Measurements from ENCODE around the gene MCTP2. TPM values are rescaled to one million over a fixed set of nuclear protein-coding genes. Genes with fewer than 3 reads are reported as not detected.

The MCTP2 gene
- total RNA-seq, 1 donor from 2014 or later, result 14.2 TPM

GRCh38 chr15:94398001-94398400 lies 166.6 kb downstream of the MCTP2 start:
- no peak for DNase-seq

DNA sequence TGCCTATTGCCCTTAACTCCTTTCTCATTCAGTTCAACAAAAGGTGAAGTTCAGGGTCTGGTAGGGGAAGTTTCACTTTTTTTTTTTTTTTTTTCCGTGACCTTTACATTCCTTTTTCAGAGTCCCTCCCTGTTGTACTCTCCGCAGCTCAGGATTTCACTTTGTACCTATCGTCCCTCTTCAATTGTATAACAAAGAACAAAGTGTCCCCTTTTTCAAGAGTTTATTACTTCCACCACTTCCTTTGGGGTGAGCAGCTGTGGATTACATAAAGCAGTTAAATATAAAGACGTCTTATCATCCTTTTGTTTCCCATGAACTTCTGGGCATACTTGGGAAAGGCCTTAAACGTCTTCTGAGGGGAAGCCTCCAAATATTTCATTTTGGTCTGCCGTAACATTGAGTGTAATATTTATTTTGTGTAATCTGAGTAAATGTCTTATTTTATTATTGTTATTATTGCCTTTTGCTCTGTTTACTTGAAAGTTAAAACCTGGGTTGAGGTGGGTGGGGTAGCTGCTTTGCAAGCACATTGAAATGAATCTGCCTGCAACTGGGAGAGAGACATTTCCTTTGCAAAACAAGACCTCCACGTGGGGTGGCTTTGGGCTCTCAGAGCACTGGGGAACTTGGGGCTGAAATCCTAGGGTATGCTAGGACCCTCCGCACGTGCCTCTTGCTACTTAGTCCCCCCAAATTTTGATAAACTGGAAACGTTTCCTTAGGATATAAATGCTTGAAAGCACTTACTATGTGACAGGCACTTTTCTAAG lies 169.4 kb downstream of the MCTP2 start:
- DNase-seq, result no peak

DNA sequence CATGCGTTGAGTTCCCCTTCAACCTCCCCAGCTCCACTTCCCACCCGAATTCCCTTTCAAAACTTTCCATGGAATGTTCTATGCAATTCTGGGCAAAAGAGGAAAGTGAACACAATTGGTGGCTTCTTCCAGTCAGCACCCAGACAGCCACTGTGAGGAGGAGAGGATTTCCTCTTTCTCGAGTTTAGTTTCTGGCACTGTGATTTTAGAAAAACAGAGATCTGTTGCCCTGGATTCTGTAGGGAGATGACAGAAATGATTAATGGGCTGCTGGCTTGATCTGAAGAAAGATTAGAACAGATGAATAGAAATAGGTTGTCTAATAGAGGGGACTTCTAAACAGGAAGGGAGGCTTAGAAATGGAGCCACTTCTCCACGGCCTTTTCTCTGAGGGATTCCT lies 172.0 kb downstream of the MCTP2 start:
- no peak for DNase-seq

- DNase-seq, result no peak
These were observed 173.4 kb downstream of the MCTP2 start for GRCh38 chr15:94404733-94405283.

DNA sequence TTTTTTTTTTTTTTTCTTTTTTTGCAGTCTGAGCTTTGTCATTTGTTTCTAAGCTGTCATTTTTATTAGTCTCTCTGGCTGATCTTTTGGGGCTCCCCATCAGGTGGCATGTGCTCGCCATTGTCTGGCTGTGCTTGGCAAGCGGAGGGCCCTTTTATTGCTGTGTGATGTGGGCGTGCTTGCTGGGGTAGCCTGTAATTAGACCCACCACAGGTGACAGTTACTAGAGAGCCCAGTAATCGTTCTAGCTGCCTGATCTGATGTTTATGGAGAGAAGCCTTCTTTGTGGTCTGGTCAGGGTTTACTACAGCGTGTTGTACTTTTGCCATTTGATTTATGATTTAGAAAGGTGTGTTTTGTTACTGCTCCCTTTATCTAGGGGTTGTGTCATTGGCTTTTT lies 179.9 kb downstream of the MCTP2 start:
- DNase-seq, result no peak

- DNase-seq, result no peak
These were observed 180.5 kb downstream of the MCTP2 start for GRCh38 chr15:94411846-94412245.

- no peak for DNase-seq
These were observed 181.8 kb downstream of the MCTP2 start for GRCh38 chr15:94412979-94413746.

DNA sequence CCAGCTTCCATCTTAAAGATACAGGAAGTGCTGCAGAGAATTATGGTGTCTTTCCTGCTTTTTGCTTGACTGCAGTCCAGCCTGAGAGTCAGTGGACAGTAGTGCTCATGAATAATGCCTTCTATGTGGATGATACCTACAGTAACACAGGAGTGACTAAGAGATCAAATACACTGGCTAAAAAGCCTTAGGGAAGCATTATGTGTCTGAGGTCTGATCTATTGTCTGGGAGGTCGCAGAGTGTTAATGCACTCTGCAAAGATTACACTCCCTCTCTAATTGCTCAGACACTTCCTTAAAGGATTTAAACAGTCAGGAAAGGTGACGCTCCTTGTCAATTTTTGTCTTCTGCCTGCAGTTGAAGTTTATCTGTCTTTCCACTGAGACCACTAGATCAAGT lies 183.6 kb downstream of the MCTP2 start:
- DNase-seq, result no peak

DNA sequence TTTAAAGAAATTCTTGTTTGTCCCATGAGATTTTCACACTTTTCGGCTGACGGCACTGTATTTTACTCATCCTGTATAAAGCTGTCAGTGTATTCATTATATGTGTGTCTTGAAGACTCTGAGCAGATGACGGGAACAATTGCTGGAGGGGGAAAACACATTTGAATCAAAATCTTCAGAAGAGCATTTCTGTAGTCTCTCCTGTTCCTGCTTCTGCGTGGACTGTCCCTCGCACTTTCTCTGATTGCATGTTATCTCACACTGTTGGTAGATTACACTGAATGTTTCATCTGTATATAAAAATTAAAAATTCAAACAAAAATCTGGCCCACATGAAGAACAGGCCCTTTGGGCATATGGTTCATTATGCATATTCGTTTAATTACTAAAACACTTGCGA lies 184.9 kb downstream of the MCTP2 start:
- no peak for DNase-seq

GRCh38 chr15:94416820-94417219 lies 185.5 kb downstream of the MCTP2 start:
- DNase-seq, result no peak

- DNase-seq, result no peak
These were observed 186.3 kb downstream of the MCTP2 start for GRCh38 chr15:94417501-94418293.

- no peak for DNase-seq
These were observed 190.3 kb downstream of the MCTP2 start for GRCh38 chr15:94421706-94422105.

DNA sequence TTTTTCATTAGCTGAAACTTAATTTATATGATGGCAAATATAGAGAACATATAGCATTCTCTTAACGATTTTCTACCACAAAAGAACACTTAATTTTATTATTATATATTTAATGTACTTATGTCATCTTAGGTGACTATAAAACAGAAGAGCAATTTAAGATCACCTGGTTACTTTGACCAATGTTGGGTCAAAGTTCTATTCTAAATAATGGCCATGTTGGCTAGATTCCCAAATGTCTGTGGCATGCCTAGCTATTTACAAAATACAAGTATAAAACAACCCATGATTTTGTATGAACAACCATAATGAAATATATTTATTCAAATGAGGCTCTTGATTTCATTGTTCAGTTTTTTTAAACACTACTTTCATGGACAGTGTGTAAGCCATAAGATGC lies 200.9 kb downstream of the MCTP2 start:
- no peak for DNase-seq

- DNase-seq, result no peak
These were observed 207.8 kb downstream of the MCTP2 start for GRCh38 chr15:94439158-94439557.

- no peak for DNase-seq
These were observed 210.4 kb downstream of the MCTP2 start for GRCh38 chr15:94441760-94442159.

DNA sequence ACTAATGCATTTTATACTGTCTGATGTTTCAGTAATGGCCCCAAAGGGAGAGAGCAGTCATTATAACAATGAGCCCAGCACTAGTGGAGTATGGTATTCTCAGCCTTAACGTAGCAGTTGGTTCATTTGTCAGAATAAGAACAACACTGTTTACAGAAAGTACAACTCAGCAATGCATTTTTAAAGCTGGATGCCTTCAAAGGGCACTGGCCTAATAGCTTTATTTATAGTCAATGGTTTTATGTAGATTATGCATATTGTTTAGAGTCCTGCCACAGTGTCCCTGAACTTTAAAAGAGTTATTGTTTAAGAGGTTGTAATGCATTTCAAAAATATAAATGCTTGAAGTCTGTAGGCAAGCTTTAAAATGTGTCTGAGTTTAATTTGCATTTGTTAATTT lies 211.1 kb downstream of the MCTP2 start:
- DNase-seq, result no peak

DNA sequence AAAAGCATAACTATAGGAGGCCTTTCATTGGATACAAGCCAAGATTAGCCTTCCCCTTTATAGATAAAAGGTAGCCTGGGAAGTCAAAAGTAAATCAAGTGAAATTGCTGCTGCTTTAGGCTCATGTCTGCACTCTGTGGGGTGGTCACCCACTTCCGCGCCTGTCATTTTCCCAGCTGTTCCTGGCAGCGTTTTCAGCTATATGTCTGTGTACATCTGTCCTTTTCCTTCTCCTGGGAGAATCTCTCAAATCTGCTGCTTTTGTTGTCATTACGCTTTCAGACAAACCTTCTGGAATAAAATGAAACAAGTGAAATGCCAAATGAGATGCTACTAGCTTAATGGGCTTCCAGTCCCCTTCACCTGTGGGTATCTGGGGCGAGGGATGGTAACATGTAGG lies 211.8 kb downstream of the MCTP2 start:
- no peak for DNase-seq

GRCh38 chr15:94445566-94446160 lies 214.3 kb downstream of the MCTP2 start:
- DNase-seq, result no peak

DNA sequence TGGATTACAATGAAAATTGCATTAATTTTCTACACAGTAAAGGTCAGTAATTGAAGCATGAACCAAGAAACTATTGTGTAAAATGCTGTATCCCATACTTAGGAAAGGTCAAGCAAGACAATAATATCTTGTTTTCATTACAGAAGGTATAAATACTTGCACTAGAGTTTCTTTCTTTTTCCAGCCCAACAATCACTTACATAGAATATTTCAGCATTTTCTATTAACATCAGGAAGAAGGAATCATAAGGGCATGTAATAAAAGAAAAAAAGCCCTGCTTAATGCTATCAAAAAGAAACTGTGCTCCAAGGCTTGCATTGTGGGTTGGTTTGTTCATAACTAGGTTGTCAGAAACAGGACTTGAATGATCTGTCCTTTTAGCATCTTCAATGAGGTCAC lies 215.1 kb downstream of the MCTP2 start:
- no peak for DNase-seq

DNA sequence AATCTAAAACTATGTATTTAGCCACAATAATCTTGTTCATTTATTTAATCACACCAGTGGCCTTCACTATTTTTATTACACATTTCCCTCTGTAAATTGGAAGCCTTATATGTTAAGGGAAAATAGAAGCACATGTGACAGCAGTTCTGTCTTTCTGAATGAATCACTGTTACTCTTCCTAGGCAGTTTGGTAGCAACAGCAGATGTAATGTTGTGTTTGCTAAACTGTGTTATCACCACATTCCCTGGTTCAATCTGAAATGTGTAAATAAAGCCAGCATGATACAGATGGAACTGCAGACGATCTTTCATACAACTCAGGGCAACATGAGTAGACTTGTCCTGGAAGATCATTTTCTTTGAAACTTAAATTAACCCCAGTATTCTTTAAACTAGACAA lies 220.1 kb downstream of the MCTP2 start:
- no peak for DNase-seq

DNA sequence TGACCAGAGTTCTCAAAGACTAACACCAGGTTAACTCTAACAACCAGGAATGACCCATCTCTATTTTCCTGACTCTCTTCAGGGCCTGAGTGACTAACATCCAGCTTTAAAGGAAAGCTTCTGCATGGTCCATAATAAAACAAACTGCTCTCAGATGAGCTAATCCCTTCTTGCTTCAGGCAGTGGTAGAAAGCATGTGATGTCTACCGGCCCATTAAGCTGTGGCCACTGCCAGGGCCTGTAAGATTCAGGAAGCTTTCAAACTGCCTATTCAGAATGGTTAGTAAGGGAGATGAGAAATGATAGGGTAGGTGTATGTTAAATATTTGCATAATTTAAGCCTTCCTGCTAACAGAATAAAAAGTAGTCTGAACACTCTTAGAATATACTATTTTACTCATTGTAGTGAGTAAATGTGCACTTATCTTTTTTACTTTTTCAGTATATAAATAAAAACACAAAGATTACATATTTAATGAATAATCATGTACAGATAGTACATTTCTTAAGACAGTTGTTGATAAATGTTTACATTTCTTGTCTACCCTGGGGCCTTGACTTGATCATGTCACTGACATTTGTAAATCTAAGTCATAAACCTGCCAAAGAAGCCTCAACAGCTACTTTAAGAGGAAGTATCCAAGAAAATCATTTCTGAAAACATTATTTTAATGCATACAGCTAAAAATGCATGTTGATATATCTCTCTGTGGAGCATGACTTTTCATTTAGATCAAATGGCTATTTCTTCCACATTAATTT lies 222.0 kb downstream of the MCTP2 start:
- no peak for DNase-seq

- no peak for DNase-seq
These were observed 223.9 kb downstream of the MCTP2 start for GRCh38 chr15:94455297-94455696.
